GM12892 (cell line): ENCODE results near the gene AGO3.

Experiments used
- POLR2A ChIP-seq: IDR thresholded peaks from 2 replicates; pipeline ENCODE4 v1.6.1; 2011; ENCODE audit warnings: low read depth, low read length, control low read depth
- POLR2AphosphoS5 ChIP-seq: IDR thresholded peaks from 2 replicates; pipeline ENCODE4 v1.6.1; 2011; ENCODE audit warnings: low read depth, low read length, control low read depth
- TAF1 ChIP-seq: IDR thresholded peaks from 2 replicates; pipeline ENCODE4 v1.6.1; 2011; ENCODE audit warnings: low read depth, mild to moderate bottlenecking, control low read depth, low read length, borderline replicate concordance

GRCh38 chr1:36086529-36087232 lies 155.8 kb downstream of the AGO3 start:
- TF ChIP-seq TAF1 (no peak), POLR2A (no peak), POLR2AphosphoS5 (no peak)
